NCI-H526 (cell line): ENCODE results near the gene TMEM269.
"Not testable (repeated sequence)": the region's sequence is repeated elsewhere in the genome, so short reads cannot be mapped to it uniquely, and the experiment has no call there.

ENCODE experiments used
- DNase-seq, 2 experiments: peaks; one replicate each; lab custom pipeline; 2025; lab: John Stamatoyannopoulos, UW

TMEM269 gene

DNA sequence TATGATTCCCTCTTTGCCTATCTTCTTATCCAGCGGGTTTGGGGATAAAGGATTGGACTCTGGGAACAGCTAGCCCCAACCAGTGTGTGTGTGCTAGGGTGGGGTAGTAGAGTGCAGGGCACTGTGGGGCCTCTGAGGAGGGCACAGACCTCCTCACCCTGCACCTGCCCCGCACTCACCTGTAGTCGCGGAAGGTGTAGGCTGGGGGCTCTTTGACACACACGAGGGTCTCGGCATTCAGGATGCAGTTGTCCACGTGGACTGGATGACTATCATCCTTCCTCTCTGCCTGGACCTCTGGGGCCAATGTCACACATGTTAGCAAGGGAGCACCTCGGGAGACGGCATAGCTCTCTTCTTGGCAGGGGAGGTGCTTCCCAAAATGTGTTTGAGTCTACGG lies 36.8 kb upstream of the TMEM269 start:
- no peak for DNase-seq

GRCh38 chr1:42748461-42749410 lies 36.1 kb upstream of the TMEM269 start:
- no peak for DNase-seq

DNA sequence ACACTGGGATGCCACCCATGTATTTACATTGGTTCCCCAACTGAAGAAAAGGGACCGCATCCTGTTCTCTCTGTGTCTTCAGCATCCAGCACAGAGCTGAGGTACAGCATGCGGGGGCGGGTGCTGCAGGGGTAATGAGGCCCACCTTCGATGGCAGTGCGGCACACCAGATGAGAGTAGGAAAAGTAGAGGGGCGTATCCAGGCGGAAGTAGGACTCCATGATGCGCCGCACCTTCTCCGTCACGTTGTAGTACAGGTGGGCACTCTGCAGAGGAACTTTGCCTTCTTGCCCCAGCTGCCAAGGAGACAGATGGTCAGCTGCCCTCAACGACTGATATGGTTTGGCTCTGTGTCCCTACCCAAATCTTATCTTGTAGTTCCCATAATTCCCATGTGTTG lies 34.8 kb upstream of the TMEM269 start:
- DNase-seq: no peak

- not testable (repeated sequence) for DNase-seq
These were observed 33.2 kb upstream of the TMEM269 start for GRCh38 chr1:42751511-42752070.

DNA sequence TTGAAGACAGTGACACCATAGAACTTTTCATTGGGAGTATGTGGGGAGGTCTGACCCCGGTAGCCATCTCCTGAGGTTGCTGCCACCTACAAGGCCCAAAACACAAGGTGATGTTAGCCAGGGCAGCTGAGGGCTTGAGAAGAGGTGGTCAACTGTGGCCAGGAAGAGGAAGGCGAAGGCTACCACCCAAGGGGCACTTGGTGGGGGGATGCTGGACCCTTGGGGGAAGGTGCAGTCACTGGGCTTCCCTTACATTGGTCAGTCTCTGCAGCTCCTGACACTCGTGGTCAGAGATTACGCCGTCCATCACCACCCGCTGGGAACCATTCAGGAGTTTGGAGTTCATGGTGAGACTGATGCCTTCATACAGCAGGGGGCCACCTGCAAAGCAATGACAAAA lies 32.5 kb upstream of the TMEM269 start:
- DNase-seq: no peak

DNA sequence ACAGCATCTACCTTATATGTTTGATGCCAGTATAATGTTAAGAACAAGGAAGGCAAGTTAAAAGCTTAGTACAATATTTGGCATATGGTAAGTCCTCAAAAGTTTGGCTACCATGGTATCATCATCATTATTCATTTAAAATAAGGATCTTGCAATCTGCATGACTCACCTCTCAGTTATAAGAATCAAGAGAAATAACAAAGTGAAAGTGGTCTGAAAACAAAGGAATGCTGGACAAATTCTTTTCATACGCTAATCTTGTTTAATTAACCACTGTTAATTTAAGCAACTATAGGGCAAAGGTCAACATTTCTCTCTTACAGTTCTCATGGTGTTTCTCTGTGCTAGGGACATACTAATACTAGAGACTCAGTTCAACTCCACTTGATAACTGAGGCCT lies 31.7 kb upstream of the TMEM269 start:
- no peak for DNase-seq

GRCh38 chr1:42756956-42757891 lies 27.6 kb upstream of the TMEM269 start:
- DNase-seq: peak; percentile 47 to 89

DNA sequence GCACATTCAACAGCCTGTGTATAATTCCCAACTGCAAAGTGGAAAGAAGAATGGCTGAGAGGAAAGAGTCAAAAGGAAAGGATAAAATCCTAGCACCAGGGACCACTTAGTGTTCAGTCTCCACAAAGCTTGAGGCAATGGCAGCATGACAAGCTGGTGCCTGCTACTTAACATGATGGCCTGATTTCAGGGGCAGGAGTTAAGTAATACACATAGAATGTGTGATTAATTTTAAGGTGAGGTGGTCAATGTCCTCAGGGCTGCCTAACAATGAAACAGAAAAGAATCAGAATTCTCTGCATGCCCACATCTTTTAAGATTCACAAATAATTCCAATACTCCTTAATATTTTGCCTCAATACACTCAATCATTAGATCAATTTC lies 26.9 kb upstream of the TMEM269 start:
- no peak for DNase-seq

DNA sequence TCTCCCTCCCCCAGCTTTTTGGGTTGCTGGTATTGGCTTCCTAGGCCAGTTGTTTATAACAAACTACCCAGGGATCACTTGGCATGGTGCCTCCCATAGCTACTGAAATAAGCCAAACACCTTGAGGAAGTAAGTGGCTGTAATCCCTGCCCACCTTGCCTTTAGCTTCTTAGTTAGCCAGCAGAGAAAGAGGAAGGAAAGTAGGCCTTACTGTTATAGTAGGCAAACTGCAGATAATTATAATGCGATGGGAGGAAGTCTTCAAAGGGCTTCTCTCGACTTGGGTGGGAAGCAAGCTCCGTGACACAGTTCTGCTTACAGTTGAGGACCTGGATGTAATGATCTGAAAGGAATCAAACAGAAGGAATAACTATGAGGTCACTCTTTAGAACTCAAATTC lies 26.1 kb upstream of the TMEM269 start:
- DNase-seq: no peak

DNA sequence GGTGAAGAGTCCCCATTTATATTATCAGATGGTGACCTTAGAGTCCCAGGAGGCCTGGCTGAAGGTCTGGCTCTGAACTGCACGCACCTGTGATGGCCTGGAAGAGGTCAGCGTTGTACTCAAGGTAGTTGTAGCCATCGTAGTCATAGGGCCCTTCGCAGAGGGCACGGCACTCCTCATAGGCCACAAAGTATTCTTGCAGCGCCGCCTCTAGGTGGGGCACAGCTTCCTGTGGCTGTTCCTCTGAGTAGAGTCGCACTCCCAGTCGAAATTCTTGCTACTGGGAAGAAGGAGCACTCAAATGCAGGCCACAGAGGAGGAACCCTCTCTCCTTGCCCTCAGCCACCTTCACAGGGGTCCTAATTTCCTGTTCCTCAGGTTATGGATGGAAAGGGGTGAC lies 25.7 kb upstream of the TMEM269 start:
- no peak for DNase-seq

- no peak for DNase-seq
These were observed 23.2 kb upstream of the TMEM269 start for GRCh38 chr1:42761567-42761966.

DNA sequence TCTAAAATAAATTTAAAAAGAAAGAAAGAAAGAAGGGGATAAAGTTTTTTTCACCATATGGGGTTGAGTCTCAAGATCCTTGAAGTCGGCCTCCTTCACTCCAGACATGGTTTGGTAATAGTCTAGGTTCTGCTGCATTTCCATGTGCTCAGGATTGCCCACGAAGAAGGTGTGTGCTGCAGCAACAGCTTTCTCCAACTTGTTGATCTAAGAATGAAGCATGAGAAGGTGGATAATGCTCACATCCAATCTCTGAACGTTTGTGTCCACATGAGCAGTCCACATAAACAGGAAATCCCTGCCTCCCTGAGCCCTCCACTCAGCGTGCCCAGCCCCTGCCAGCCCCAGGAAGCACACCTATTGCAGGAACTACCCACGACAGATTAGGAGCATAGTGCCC lies 22.5 kb upstream of the TMEM269 start:
- DNase-seq: no peak

DNA sequence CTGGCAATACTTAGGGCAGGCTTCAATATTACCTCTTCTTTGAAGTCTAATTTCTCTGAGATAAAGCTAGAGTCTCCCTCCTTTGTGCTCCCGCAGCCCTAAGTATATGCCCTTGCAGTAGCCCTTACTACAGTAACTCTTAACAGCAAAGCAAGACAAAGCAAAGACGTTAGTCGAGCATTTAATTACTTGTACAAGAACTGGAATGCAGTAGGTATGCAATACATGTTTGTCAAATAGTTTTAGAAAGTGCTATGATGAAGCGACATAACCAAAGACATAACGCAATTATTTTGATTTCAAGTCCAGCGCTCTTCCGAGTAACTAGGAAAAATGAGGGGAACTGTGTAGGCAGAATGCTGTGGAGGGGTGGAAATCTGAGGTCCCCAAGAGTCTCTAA lies 19.5 kb upstream of the TMEM269 start:
- no peak for DNase-seq

- DNase-seq: peak; percentile 70 to 82
These were observed 18.7 kb upstream of the TMEM269 start for GRCh38 chr1:42765832-42766740.

DNA sequence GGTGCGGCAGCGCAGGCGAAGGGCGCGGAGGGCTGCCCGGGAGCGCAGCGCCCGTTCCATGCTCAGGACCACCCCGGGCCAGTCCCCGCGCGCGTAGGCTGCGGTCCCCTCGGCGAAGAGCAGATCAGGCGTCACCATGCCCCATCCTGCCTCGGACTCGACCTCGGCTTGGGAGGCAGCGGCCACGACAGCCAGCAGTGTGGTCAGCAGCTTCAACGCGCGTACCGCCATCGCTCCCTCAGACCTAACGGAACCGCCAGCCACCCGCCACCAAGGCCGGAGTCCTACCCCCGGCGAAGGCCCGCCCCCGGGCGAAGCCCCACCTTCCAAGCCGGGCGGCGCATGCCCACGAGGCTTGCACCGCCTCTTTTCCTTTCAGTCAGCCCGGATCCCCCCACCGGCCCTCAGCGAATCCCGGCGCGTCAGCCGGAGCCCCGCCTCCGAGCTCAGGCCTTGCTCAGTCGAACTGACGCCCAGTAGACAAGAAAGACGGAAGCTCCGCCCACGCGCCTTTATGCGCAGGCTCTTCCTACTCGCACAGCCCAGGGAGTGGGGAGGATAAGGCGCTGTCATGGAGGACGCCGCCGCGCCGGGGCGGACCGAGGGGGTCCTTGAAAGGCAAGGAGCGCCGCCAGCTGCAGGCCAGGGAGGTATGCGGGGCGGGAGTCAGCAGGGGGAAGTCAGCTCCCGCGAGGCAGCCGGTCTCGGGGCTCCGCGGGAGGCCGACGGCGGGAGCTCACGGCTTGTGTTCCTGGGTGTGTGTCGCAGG lies 17.9 kb upstream of the TMEM269 start, which contains the start of the genes C1orf50 and P3H1:
Gene C1orf50 (plus strand): TSS at position 509 of the 769 bp plus-strand sequence. CDS start 63 bp downstream, at position 572.
Gene P3H1 (minus strand): TSS at position 288 of the 769 bp plus-strand sequence. CDS start 57 bp downstream, at position 231.
- DNase-seq: peak; percentile 99 to 100

DNA sequence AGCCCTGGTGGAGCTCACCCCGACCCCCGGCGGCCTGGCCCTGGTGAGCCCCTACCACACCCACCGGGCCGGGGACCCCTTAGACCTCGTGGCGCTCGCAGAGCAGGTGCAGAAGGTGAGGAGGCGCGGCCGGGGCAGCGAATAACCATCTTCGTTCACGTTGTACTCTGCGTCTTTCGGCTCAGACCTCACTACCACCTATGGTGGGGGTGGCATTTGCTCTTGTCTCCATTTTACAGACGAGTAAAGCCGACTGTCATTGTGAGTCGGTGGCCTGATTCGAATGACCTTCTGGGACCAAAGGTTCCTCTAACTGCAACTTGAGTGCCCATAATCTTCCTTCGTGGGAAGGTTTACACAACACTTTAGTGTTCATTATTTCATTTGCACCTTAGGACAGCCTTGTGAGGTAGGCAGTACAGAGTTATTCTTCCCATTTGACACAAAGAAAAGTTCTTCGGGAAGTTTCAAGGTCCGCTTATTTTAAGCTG lies 17.2 kb upstream of the TMEM269 start:
- DNase-seq: peak in 1 of 2 experiments; percentile 77

- DNase-seq: no peak
These were observed 16.6 kb upstream of the TMEM269 start for GRCh38 chr1:42768172-42768571.

DNA sequence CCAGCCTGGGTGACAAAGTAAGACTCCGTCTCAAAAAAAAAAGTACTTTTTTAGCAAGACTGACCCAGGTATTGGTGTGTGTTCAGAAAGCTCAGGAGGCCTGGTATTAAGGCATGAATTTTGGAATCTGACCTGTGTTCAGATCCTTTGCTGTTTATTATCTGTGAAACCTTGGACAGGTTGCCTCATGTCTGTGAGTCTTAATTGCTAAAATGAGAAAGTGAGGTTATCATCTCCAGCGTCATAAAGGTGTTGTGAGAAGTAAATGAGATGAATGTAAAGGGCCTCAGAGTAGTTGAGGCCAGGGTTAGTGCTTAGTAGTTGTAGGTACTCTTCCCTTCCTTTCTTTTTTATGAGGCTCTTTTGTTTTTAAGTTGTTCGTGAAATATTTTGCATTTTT lies 15.0 kb upstream of the TMEM269 start:
- DNase-seq: no peak

DNA sequence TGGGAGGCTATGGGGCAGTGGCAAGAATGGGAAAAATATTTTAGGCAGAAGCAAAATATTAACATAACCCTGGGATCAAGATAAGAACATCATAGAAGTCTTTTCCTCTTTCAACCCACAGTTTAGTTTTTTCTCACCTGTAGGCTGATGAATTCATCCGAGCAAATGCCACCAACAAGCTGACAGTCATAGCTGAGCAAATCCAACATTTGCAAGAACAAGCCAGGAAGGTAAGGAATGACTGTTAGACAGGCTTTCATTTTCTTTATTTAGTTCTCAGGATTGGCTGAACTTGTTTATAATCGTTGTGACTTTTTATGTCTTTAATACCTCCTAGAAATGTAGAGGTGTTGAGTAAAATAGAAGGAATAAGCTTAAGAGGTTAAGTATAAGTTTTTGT lies 11.4 kb upstream of the TMEM269 start:
- no peak for DNase-seq

DNA sequence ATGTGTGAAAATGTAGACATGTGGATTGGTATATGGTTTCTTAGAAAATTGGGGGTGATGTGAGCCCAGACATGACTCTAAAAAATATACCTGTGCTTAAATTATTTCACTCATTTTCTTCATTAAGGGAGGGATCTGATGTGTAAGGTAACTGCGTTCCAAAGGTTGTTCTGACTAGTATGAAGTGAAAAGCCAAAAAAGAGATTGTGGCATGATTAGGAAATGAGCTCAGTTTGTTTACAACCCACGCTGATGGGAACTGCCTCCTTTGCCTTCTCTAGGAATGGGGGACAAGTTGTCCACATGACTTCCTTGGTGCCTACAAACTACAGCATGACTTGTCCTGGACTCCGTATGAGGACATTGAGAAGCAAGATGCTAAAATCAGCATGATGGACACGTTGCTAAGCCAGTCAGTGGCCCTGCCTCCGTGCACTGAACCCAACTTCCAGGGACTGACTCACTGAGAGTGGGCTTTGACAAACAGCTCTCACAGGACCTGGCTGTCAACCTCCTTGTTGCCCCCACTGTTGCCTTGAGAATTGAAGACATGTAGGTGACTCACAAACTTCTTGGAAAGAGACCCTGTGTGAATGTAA lies 9.8 kb upstream of the TMEM269 start:
- DNase-seq: no peak
